Ascending aorta (tissue), 2 donors: ENCODE data around the gene CNPY1. TPM values are rescaled to one million over a fixed set of nuclear protein-coding genes. Genes with fewer than 3 reads are reported as not detected.
A peak's percentile ranks its signal among the peaks of the same experiment; 100 is the strongest.
"Not testable (repeated sequence)": the region's sequence is repeated elsewhere in the genome, so short reads cannot be mapped to it uniquely, and the experiment has no call there.

ENCODE experiments used
- DNase-seq, 2 donors: peaks; one replicate each; pipeline ENCODE4 v3.0.0-alpha.2; 2019; ENCODE audit warnings: low spot score in 2 of 2
- H3K27ac ChIP-seq, 2 donors: fragments of 200-600 bp; sonication (generic); one replicate each; pipeline ENCODE4 v1.5.1; 2016 to 2017; ENCODE audit warnings: mild to moderate bottlenecking in 1 of 2
- H3K27me3 ChIP-seq: fragments of 200-600 bp; sonication (generic); one replicate; pipeline ENCODE4 v1.5.1; 2017
- H3K36me3 ChIP-seq, 2 donors: fragments of 200-600 bp; sonication (generic); one replicate each; pipeline ENCODE4 v1.5.1; 2016
- H3K4me1 ChIP-seq, 2 donors: fragments of 200-600 bp; sonication (generic); one replicate each; pipeline ENCODE4 v1.5.1; 2016 to 2017; ENCODE audit warnings: mild to moderate bottlenecking in 1 of 2
- H3K4me3 ChIP-seq, 2 donors: fragments of 200-600 bp; sonication (generic); one replicate each; pipeline ENCODE4 v1.5.1; 2016 to 2017; ENCODE audit warnings: mild to moderate bottlenecking in 1 of 2
- H3K9me3 ChIP-seq, 2 donors: fragments of 200-600 bp; sonication (generic); one replicate each; pipeline ENCODE4 v1.5.1; 2016
- CTCF ChIP-seq, 3 experiments: fragments of 200-600 bp in 2 of 3; fragments of 450-650 bp in 1 of 3; sonication (generic) in 2 of 3; IDR thresholded peaks; one replicate each; pipeline ENCODE4 v1.5.1; 2016 to 2019; ENCODE audit warnings: antibody characterized with exemption in 3 of 3, mild to moderate bottlenecking in 1 of 3, moderate library complexity in 1 of 3
- intact Hi-C: fragments of 100-400 bp; cut with DNase I; formaldehyde crosslinking; loops from one replicate; pipeline ENCODE4 v1.15.1; 2023
- total RNA-seq: library from RNA; depleted of rRNA; stranded (reverse); fragments of >200 nt; gene quantifications from one replicate; pipeline ENCODE4 v1.1.0, GENCODE V29; 2016

CNPY1 gene
- not detected for total RNA-seq

GRCh38 chr7:155546449-155546848 lies at the start of gene CNPY1:
Gene CNPY1 (minus strand): TSS chr7:155546559. CDS start chr7:155545929, 630 bp downstream.
- H3K36me3 ChIP-seq, H3K4me1 ChIP-seq, intact Hi-C loops, H3K27me3 ChIP-seq, H3K4me3 ChIP-seq, DNase-seq, H3K9me3 ChIP-seq, H3K27ac ChIP-seq: not testable (repeated sequence)

- Histone ChIP-seq H3K4me1 (no peaks in the 10 kb centered on the region), H3K27me3 (no peaks in the 10 kb centered on the region), H3K4me3 (no peak overlapping the region), H3K27ac (no peak overlapping the region), H3K9me3 (no peaks in the 10 kb centered on the region), H3K36me3 (no peaks in the 10 kb centered on the region)
- intact Hi-C loops = no loop called here
- peak in 1 of 2 donors; percentile 46 for DNase-seq
- TF ChIP-seq CTCF (IDR thresholded peaks at IDR 0.05) = no peak
These were observed 48.6 kb upstream of the CNPY1 start for GRCh38 chr7:155594961-155595366.

- Histone ChIP-seq H3K27me3 (no peaks in the 10 kb centered on the region), H3K9me3 (no peaks in the 10 kb centered on the region), H3K4me3 (no peak overlapping the region), H3K27ac (no peak overlapping the region), H3K4me1 (no peaks in the 10 kb centered on the region), H3K36me3 (no peaks in the 10 kb centered on the region)
- peak in 1 of 2 donors; percentile 34 for DNase-seq
- intact Hi-C loops = no loop called here
- TF ChIP-seq CTCF (IDR thresholded peaks at IDR 0.05) = no peak
These were observed 47.9 kb upstream of the CNPY1 start for GRCh38 chr7:155594163-155594732.

GRCh38 chr7:155593461-155594162 lies 47.3 kb upstream of the CNPY1 start:
- Histone ChIP-seq H3K9me3 (no peaks in the 10 kb centered on the region), H3K4me1 (no peaks in the 10 kb centered on the region), H3K27me3 (no peaks in the 10 kb centered on the region), H3K27ac (no peak overlapping the region), H3K4me3 (no peak overlapping the region), H3K36me3 (no peaks in the 10 kb centered on the region)
- intact Hi-C loops = no loop called here
- peak in 1 of 2 donors; percentile 58 for DNase-seq
- no peak for TF ChIP-seq CTCF (IDR thresholded peaks at IDR 0.05)

- no peaks in the 10 kb centered on the region for H3K9me3 ChIP-seq
- no peak overlapping the region for H3K27ac ChIP-seq
- H3K36me3 ChIP-seq = no peaks in the 10 kb centered on the region
- no peaks in the 10 kb centered on the region for H3K27me3 ChIP-seq
- DNase-seq = no peak
- no peak overlapping the region for H3K4me3 ChIP-seq
- no peaks in the 10 kb centered on the region for H3K4me1 ChIP-seq
- TF ChIP-seq CTCF (IDR thresholded peaks at IDR 0.05) = no peak
- intact Hi-C loops = no loop called here
These were observed 44.9 kb upstream of the CNPY1 start for GRCh38 chr7:155591055-155591775.
